Measurements from ENCODE around the gene ARHGEF11.
"Not testable (repeated sequence)": the region's sequence is repeated elsewhere in the genome, so short reads cannot be mapped to it uniquely, and the experiment has no call there.

ARHGEF11 gene

DNA sequence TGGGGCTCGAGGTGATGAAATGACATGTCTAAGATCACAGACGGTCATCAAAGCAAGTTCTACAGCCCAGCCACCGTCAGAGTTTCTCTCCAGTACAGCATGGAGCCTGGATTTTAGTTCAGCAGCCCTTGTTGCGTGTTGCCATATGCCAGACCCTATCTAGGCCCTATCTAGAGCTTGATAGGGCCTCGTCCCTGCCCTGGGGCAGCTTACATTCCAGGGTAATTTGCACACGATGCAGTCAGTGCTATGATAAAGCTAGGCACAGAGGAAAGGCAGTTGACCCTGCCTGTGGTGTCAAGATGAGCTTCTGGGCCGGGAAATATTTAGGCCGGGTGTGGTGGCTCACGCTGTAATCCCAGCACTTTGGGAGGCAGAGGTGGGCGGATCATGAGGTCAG, 35.2 kb upstream of the ARHGEF11 start:
- TF ChIP-seq ZFX (IDR thresholded peaks at IDR 0.05): no peak
- TF ChIP-seq, protein P1, sequence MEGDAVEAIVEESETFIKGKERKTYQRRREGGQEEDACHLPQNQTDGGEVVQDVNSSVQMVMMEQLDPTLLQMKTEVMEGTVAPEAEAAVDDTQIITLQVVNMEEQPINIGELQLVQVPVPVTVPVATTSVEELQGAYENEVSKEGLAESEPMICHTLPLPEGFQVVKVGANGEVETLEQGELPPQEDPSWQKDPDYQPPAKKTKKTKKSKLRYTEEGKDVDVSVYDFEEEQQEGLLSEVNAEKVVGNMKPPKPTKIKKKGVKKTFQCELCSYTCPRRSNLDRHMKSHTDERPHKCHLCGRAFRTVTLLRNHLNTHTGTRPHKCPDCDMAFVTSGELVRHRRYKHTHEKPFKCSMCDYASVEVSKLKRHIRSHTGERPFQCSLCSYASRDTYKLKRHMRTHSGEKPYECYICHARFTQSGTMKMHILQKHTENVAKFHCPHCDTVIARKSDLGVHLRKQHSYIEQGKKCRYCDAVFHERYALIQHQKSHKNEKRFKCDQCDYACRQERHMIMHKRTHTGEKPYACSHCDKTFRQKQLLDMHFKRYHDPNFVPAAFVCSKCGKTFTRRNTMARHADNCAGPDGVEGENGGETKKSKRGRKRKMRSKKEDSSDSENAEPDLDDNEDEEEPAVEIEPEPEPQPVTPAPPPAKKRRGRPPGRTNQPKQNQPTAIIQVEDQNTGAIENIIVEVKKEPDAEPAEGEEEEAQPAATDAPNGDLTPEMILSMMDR (conservative IDR thresholded peaks at IDR 0.05): no peak
- H3K27ac ChIP-seq: no peak overlapping the region

DNA sequence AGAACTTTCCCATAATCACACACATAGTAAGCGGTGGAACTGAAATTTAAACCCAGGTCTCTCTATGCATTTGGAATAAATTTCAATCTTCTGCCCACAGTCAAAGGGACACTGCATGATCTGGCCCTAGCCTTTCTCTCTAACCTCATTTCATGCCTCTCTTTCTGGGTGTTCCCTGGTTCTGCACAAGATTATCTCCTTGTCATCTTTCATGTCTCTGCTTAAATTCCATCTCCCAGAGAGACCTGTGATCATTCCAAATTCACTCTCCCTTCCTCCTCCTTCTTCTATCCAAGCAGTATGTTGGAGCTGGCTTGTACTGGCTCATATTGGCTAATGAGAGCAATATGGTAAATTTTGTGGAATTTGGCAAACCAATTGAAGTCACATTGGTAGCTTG, 31.9 kb upstream of the ARHGEF11 start:
- no peak overlapping the region for H3K27ac ChIP-seq
- no peak for TF ChIP-seq ZFX (IDR thresholded peaks at IDR 0.05)
- TF ChIP-seq, protein P1 (conservative IDR thresholded peaks at IDR 0.05): no peak

DNA sequence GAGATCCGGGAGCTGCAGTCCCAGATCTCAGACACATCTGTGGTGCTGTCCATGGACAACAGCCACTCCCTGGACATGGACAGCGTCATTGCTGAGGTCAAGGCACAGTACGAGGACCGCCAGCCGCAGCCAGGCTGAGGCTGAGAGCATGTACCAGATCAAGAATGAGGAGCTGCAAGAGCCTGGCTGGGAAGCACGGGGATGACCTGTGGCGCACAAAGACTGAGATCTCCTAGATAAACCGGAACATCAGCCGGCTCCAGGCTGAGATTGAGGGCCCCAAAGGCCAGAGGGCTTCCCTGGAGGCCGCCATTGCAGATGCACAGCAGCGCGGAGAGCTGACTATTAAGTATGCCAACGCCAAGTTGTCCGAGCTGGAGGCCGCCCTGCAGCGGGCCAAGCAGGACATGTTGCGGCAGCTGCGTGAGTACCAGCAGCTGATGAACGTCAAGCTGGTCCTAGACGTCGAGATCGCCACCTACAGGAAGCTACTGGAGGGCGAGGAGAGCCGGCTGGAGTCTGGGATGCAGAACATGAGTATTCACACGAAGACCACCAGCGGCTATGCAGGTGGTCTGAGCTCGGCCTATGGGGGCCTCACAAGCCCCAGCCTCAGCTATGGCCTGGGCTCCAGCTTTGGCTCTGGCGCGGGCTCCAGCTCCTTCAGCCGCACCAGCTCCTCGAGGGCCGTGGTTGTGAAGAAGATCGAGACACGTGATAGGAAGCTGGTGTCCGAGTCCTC, 28.6 kb upstream of the ARHGEF11 start:
- no peak for TF ChIP-seq ZFX (IDR thresholded peaks at IDR 0.05)
- TF ChIP-seq, protein P1 (conservative IDR thresholded peaks at IDR 0.05): peak; percentile 67
- no peak overlapping the region for H3K27ac ChIP-seq

DNA sequence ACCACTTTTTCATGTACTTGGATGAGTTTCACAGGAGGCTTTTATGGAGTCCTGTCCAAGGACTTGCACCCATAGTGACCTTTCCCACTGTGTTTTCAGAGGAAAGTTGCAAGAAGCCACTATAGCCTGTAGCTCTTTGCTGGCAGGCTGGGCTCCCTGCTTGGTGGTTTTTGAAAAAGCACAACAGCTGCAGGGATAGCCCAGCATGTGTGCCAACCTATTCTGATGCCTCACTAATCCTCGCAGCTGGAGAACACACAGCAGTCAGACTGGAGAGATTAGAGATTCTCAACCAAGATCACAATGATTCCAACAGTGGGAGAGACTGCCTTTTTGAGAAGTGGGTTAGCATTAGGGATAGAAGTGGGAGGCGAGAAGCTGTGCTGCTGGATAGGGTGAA, 24.1 kb upstream of the ARHGEF11 start:
- no peak for TF ChIP-seq ZFX (IDR thresholded peaks at IDR 0.05)
- TF ChIP-seq, protein P1 (conservative IDR thresholded peaks at IDR 0.05): no peak
- no peak overlapping the region for H3K27ac ChIP-seq

DNA sequence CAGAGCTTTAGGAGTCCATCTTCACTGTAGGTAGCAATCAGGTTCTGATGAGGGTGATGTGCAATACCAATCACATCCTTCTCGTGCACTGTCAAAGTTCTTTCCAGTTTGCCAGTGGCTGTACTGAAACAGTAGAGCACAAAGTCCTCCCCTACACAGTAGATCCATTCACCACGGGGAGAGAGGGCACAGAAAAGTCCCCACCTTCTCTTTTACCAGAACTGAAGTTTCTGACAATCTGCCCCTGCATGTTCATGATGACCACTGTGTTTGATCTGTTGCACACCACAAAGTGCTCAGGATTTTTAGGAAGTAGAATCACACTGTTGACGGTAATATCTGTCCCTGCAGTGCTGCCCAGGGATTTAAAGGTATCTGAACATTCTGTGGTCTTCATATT, 13.7 kb upstream of the ARHGEF11 start:
- not testable (repeated sequence) for H3K27ac ChIP-seq

DNA sequence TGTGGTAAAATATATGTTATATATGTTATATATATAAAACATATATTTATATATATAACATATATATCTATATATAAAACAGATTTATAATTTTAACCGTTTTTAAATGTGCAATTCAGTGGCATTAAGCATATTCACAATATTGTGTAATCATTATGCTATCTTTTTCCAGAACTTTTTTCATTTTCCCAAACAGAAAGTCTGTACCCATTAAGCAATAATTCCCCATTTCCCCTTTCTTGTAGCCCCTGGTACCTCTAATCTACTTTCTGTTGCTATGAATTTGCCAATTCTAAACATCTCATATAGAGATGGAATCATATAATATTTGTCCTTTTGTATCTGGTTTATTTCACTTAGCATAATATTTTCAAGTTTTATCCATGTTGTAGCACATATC, 10.7 kb upstream of the ARHGEF11 start:
- H3K27ac ChIP-seq: no peak overlapping the region
- TF ChIP-seq, protein P1 (conservative IDR thresholded peaks at IDR 0.05): no peak
- TF ChIP-seq ZFX (IDR thresholded peaks at IDR 0.05): no peak

DNA sequence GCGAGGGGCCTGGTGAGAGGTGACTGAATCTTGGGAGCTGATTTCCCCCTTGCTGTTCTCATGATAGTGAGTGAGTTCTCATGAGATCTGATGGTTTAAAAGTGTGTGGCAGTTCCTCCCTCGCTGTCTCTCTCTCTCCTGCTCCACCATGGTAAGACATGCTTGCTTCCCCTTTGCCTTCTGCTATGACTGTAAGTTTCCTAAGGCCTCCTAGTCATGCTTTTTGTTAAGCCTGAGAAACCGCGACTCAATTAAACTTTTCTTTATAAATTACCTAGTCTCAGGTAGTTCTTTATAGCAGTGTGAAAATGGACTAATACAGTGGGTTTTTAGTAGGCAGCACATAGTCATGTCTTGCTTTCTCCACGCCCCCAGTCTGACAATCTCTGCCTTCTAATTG, 10.2 kb upstream of the ARHGEF11 start:
- not testable (repeated sequence) for H3K27ac ChIP-seq

DNA sequence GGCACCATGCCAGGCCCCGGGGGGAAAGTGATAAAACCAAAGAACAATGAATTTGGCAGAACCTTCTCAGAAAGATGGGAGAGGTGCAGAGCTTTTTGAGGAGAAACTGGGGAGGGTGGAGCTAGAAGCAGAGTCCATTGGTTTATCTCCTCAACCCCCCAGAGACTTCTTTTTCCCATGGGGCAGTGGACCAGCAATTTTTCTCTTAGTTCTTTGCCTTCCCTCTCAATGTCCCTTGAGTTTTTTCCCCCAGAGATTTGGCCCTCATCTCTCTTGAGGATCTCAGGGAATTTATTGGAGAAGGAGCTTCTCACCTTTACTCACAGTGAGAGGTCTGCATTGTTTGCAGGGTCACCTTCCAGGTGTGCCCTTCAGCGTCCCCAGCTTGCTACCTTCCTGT, 5.3 kb upstream of the ARHGEF11 start:
- no peak for TF ChIP-seq ZFX (IDR thresholded peaks at IDR 0.05)
- TF ChIP-seq, protein P1 (conservative IDR thresholded peaks at IDR 0.05): no peak
- H3K27ac ChIP-seq: no peak overlapping the region
